ENCODE results near the gene LYZ. TPM values are rescaled to one million over a fixed set of nuclear protein-coding genes. Genes with fewer than 3 reads are reported as not detected.
A peak's percentile ranks its signal among the peaks of the same experiment; 100 is the strongest.

LYZ gene
- total RNA-seq = not detected in 2 replicates
- polyA plus RNA-seq = not detected in 2 replicates
- polyA plus RNA-seq (2011; cell fraction: cytosol; rRNA removed) = 0.04 TPM in 1 of 2 replicates, not detected in the other
- polyA plus RNA-seq (2011; cell fraction: nucleus; rRNA removed) = not detected in 2 replicates
- polyA plus RNA-seq (2012) = 0.23 and 0.39 TPM in 2 replicates
- 0.83 TPM in 1 of 2 replicates, not detected in the other for polyA minus RNA-seq
- polyA minus RNA-seq (2011; cell fraction: cytosol; rRNA and poly(A)+ RNA removed) = not detected
- not detected in 2 replicates for polyA minus RNA-seq (2011; cell fraction: nucleus; rRNA and poly(A)+ RNA removed)
- not detected for Bru-seq, nascent RNA
- BruChase-seq, experiment 1, labeled RNA remaining after a 6-hour chase = percentile 11 among the genes with signal in this experiment
- BruChase-seq, experiment 2, labeled RNA remaining after a 2-hour chase = percentile 18 among the genes with signal in this experiment
- long read RNA-seq = 0 reads

GRCh38 chr12:69348162-69348938, at the start of gene LYZ:
LYZ (plus strand) TSS chr12:69348381; CDS start chr12:69348409, 28 bp downstream.
- ChIA-PET POLR2A (no interaction called here), CTCF (interaction anchor here (3.1 kb wide), 1 partner anchor 9 kb away, joined by 15 read pairs; no protein-coding TSS in a partner anchor)

More at GRCh38 chr12:69348162-69348938, at the start of gene LYZ:
- H3K27ac ChIP-seq (ENCODE audit: insufficient read depth, low read depth, low read length) = no peak within 1 kb of the TSS
- no peaks in the 10 kb centered on the region for H3K4me1 ChIP-seq (ENCODE audit: control insufficient read depth, extremely low read depth, insufficient read depth, low read length)
- no peak for FAIRE-seq
- H3K27me3 ChIP-seq (ENCODE audit: control insufficient read depth in 2 of 2, insufficient read depth in 2 of 2, low read length in 2 of 2) = peaks cover 2 to 5% of the 10 kb centered on the region in 2 experiments
- H2AFZ ChIP-seq (ENCODE audit: low read depth, low read length) = no peak within 1 kb of the TSS
- H3K9me3 ChIP-seq (replicated peaks; ENCODE audit: control insufficient read depth, insufficient read depth, low read length) = no peaks in the 10 kb centered on the region
- no peak for TF ChIP-seq POLR2AphosphoS5 (IDR thresholded peaks at IDR 0.05; ENCODE audit: insufficient read depth, low read depth, low read length)
- TF ChIP-seq GATA2 (IDR thresholded peaks at IDR 0.05; ENCODE audit: insufficient read depth, insufficient read length, low read depth, low read length) = no peak
- no peak for TF ChIP-seq POLR2A (IDR thresholded peaks at IDR 0.05; ENCODE audit: low read depth, low read length)
- no peak for TF ChIP-seq JUN (IDR thresholded peaks at IDR 0.05; ENCODE audit: borderline replicate concordance, insufficient read depth, insufficient read length, low read depth)
- no peak for TF ChIP-seq MYC (IDR thresholded peaks at IDR 0.05; ENCODE audit: low read depth, low read length)
- TF ChIP-seq MAX (IDR thresholded peaks at IDR 0.05; ENCODE audit: insufficient read depth, insufficient read length) = no peak
- TF ChIP-seq CTCF (IDR thresholded peaks at IDR 0.05; ENCODE audit: extremely low read depth in 1 of 2, insufficient read depth in 1 of 2, low read depth in 1 of 2, low read length in 2 of 2) = no peak
- TF ChIP-seq EZH2 (IDR thresholded peaks at IDR 0.05; ENCODE audit: borderline replicate concordance, low read depth, low read length, severe bottlenecking) = no peak
- no TSS peak for BruUV-seq (replicated peaks)
- no peak for DNase-seq (ENCODE audit: low read depth, low spot score)
- no peaks in the 10 kb centered on the region for H4K20me1 ChIP-seq (replicated peaks; ENCODE audit: control insufficient read depth, extremely low read depth, insufficient read depth, low read length)
- H3K9me1 ChIP-seq (replicated peaks; ENCODE audit: control insufficient read depth, extremely low read depth, insufficient read depth, low read length) = no peaks in the 10 kb centered on the region
- H3K4me2 ChIP-seq (ENCODE audit: insufficient read depth, low read length) = no peak within 1 kb of the TSS
- no peaks in the 10 kb centered on the region for H3K79me2 ChIP-seq (ENCODE audit: control insufficient read depth, insufficient read depth, low read length)
- H3K36me3 ChIP-seq (ENCODE audit: control insufficient read depth in 2 of 2, extremely low read depth in 1 of 2, insufficient read depth in 2 of 2, low read length in 2 of 2) = no peaks in the 10 kb centered on the region
- no peak within 1 kb of the TSS for H3K4me3 ChIP-seq (replicated peaks in 1 of 3; ENCODE audit: insufficient read depth in 1 of 3, low read depth in 1 of 3, low read length in 3 of 3)
- intact Hi-C loops (cut with micrococcal nuclease) (no loop called here), dilution Hi-C loops (cut with MboI; ENCODE audit: extremely low pct_ligation_motif_present, low sequenced_read_pairs) (no loop called here)
- no peak within 1 kb of the TSS for H3K9ac ChIP-seq (replicated peaks; ENCODE audit: extremely low read depth, insufficient read depth, low read length)
